Panc1 (cell line): Measurements from ENCODE around the gene ERC2. TPM values are rescaled to one million over a fixed set of nuclear protein-coding genes. Genes with fewer than 3 reads are reported as not detected.

ENCODE experiments used
- ATAC-seq: fragments of 200-7000 bp; cut with Tn5 transposase; 2 replicates; pipeline ENCODE4 v1.9.1; 2020; ENCODE audit warnings: mild to moderate bottlenecking, moderate library complexity
- BruUV-seq: library from RNA; stranded (reverse); fragments of 400-500 nt; replicated peaks from 2 replicates; lab custom pipeline; 2021; lab: Mats Ljungman, UMichigan
- CTCF ChIA-PET: fragments of 300-600 bp; sonication (Branson Sonifier 250); formaldehyde crosslinking; loops from one replicate; lab custom pipeline; 2022; ENCODE audit warnings: antibody characterized with exemption; lab: Charles Lee
- POLR2A ChIA-PET: fragments of 300-600 bp; sonication (Branson Sonifier 250); formaldehyde crosslinking; loops from one replicate; lab custom pipeline; 2022; ENCODE audit warnings: antibody characterized with exemption; lab: Charles Lee
- DNase-seq: peaks from one replicate; pipeline ENCODE4 v3.0.0-alpha.2; 2010; ENCODE audit warnings: low read depth, low spot score
- H3K27ac ChIP-seq: 2 replicates; pipeline ENCODE4 v1.5.1; 2011; ENCODE audit warnings: mild to moderate bottlenecking, low read length, inconsistent platforms
- H3K27me3 ChIP-seq: fragments of 200-500 bp; sonication (Bioruptor generic); 2 replicates; pipeline ENCODE4 v1.6.0; 2014; ENCODE audit warnings: low read length, inconsistent platforms; ENCODE audit not compliant: control insufficient read depth, insufficient read depth
- H3K36me3 ChIP-seq: fragments of 200-500 bp; sonication (Bioruptor generic); 2 replicates; pipeline ENCODE4 v1.5.1; 2014; ENCODE audit warnings: inconsistent platforms, mild to moderate bottlenecking, low read length, moderate library complexity; ENCODE audit not compliant: control insufficient read depth, insufficient read depth
- H3K4me1 ChIP-seq: 2 replicates; pipeline ENCODE4 v1.5.1; 2011; ENCODE audit warnings: inconsistent platforms, mild to moderate bottlenecking, low read length, moderate library complexity; ENCODE audit not compliant: control insufficient read depth, insufficient read depth
- H3K4me3 ChIP-seq, 2 experiments: 2 replicates each; pipeline ENCODE4 v1.5.1; 2011 to 2012; ENCODE audit warnings: low read depth in 2 of 2, low read length in 2 of 2, mild to moderate bottlenecking in 2 of 2, inconsistent platforms in 1 of 2, moderate library complexity in 1 of 2
- H3K9me3 ChIP-seq: fragments of 200-500 bp; sonication (Bioruptor generic); 2 replicates; pipeline ENCODE4 v1.5.1; 2014; ENCODE audit warnings: low read depth, mild to moderate bottlenecking, inconsistent platforms, low read length, moderate library complexity; ENCODE audit not compliant: control insufficient read depth, insufficient read depth
- CTCF ChIP-seq: fragments of 450-650 bp; IDR thresholded peaks from 2 replicates; pipeline ENCODE4 v1.5.1; 2017; ENCODE audit warnings: mild to moderate bottlenecking
- POLR2AphosphoS5 ChIP-seq: IDR thresholded peaks from 2 replicates; pipeline ENCODE4 v1.6.1; 2012; ENCODE audit warnings: mild to moderate bottlenecking, low read depth, low read length, moderate library complexity
- REST ChIP-seq, 2 experiments: IDR thresholded peaks; 2 replicates each; pipeline ENCODE4 v1.6.1; 2011 to 2012; ENCODE audit warnings: low read depth in 2 of 2, control low read depth in 1 of 2, low read length in 1 of 2, mild to moderate bottlenecking in 1 of 2, moderate library complexity in 1 of 2; ENCODE audit not compliant: insufficient read depth in 1 of 2
- SIN3A ChIP-seq: IDR thresholded peaks from 2 replicates; pipeline ENCODE4 v1.6.1; 2012; ENCODE audit warnings: low read depth, mild to moderate bottlenecking, low read length, moderate library complexity, borderline replicate concordance; ENCODE audit not compliant: insufficient read depth
- TCF7L2 ChIP-seq: IDR thresholded peaks from 2 replicates; pipeline ENCODE4 v1.6.1; 2011; ENCODE audit warnings: mild to moderate bottlenecking, low read depth, low read length, inconsistent platforms
- in situ Hi-C: cut with HindIII; loops from 2 replicates; pipeline ENCODE4 v1.10.0; 2016; ENCODE audit warnings: low sequenced_read_pairs, low pct_unique_long_range_greater_than_20kb
- intact Hi-C: fragments of 100-400 bp; cut with micrococcal nuclease; formaldehyde crosslinking; loops from one replicate; pipeline ENCODE4 v1.10.0; 2022; ENCODE audit not compliant: unreplicated experiment
- total RNA-seq: library from RNA; stranded (reverse); gene quantifications from one replicate; pipeline ENCODE4 v1.2.1, GENCODE V29; 2021; ENCODE audit not compliant: unreplicated experiment

Gene ERC2
- total RNA-seq, 1 experiment from 2014 or later: 0.33 TPM

GRCh38 chr3:56202997-56203396 is 265.3 kb downstream of the ERC2 start:
- ChIA-PET CTCF (no interaction called here), POLR2A (no interaction called here)
- intact Hi-C loops: no loop called here

GRCh38 chr3:56201407-56201806 is 266.9 kb downstream of the ERC2 start:
- DNase-seq: no peak
- no peak for ATAC-seq
- intact Hi-C loops: no loop called here
- in situ Hi-C loops: no loop called here
- Histone ChIP-seq H3K27ac (no peak overlapping the region), H3K27me3 (no peaks in the 10 kb centered on the region), H3K9me3 (no peaks in the 10 kb centered on the region), H3K36me3 (no peaks in the 10 kb centered on the region), H3K4me1 (no peaks in the 10 kb centered on the region), H3K4me3 (no peak overlapping the region)
- TF ChIP-seq REST (IDR thresholded peaks at IDR 0.05; ENCODE audit: insufficient read depth in 1 of 2, low read depth in 2 of 2, low read length in 1 of 2) (no peak), POLR2AphosphoS5 (no peak), TCF7L2 (no peak), SIN3A (no peak), CTCF (no peak)
- no TSS peak for BruUV-seq
- CTCF ChIA-PET: no interaction called here
- POLR2A ChIA-PET: no interaction called here

More at GRCh38 chr3:56202997-56203396, 265.3 kb downstream of the ERC2 start:
- Histone ChIP-seq H3K27ac (no peak overlapping the region), H3K27me3 (no peaks in the 10 kb centered on the region), H3K4me1 (no peaks in the 10 kb centered on the region), H3K36me3 (no peaks in the 10 kb centered on the region), H3K4me3 (no peak overlapping the region), H3K9me3 (no peaks in the 10 kb centered on the region)
- DNase-seq (no peak), ATAC-seq (no peak)
- in situ Hi-C loops: no loop called here
- TF ChIP-seq CTCF (no peak), POLR2AphosphoS5 (no peak), REST (IDR thresholded peaks at IDR 0.05; ENCODE audit: insufficient read depth in 1 of 2, low read depth in 2 of 2, low read length in 1 of 2) (no peak), TCF7L2 (no peak), SIN3A (no peak)
- BruUV-seq: no TSS peak
